Uterus (tissue), 4 donors: ENCODE results near the gene PCNX3. TPM values are rescaled to one million over a fixed set of nuclear protein-coding genes. Genes with fewer than 3 reads are reported as not detected.

Experiments used
- DNase-seq, 2 donors: peaks; one replicate each; pipeline ENCODE4 v3.0.0-alpha.2; 2019 to 2020
- H3K27ac ChIP-seq, 2 donors: fragments of 200-600 bp; sonication (generic); 1 replicate in 1 of 2; 2 replicates in 1 of 2; pipeline ENCODE4 v1.5.1; 2016 to 2018
- H3K27me3 ChIP-seq, 2 donors: fragments of 200-600 bp; sonication (generic); one replicate each; pipeline ENCODE4 v1.5.1; 2018 to 2019; ENCODE audit warnings: control low read depth in 1 of 2
- H3K36me3 ChIP-seq, 2 donors: fragments of 200-600 bp; sonication (generic); one replicate each; pipeline ENCODE4 v1.5.1; 2019; ENCODE audit warnings: control low read depth in 1 of 2
- H3K4me1 ChIP-seq, 2 donors: fragments of 200-600 bp; sonication (generic); one replicate each; pipeline ENCODE4 v1.5.1; 2018 to 2019; ENCODE audit warnings: control low read depth in 1 of 2
- H3K4me3 ChIP-seq, 2 donors: fragments of 200-600 bp; sonication (generic); 1 replicate in 1 of 2; 2 replicates in 1 of 2; pipeline ENCODE4 v1.5.1; 2018 to 2019; ENCODE audit warnings: mild to moderate bottlenecking in 1 of 2
- H3K9me3 ChIP-seq, 2 donors: fragments of 200-600 bp; sonication (generic); one replicate each; pipeline ENCODE4 v1.5.1; 2019; ENCODE audit warnings: control low read depth in 1 of 2
- POLR2A ChIP-seq, 2 donors: fragments of 450-650 bp; IDR thresholded peaks; one replicate each; pipeline ENCODE4 v1.6.1; 2016; ENCODE audit warnings: antibody characterized with exemption in 2 of 2, mild to moderate bottlenecking in 1 of 2, moderate library complexity in 1 of 2
- intact Hi-C: fragments of 100-400 bp; cut with DNase I; formaldehyde crosslinking; loops from one replicate; pipeline ENCODE4 v1.15.1; 2023; ENCODE audit warnings: low total_unique reads
- total RNA-seq, 4 donors: library from RNA; depleted of rRNA in 3 of 4; stranded (reverse); fragments of >200 nt in 3 of 4; gene quantifications; one replicate each; pipeline versions ENCODE4 v1.1.0 to v1.2.4, GENCODE V29; 2014 to 2023
- TF ChIP-seq, protein P1 (sequence below), 4 experiments: fragments of 200-600 bp in 2 of 4; fragments of 450-650 bp in 2 of 4; sonication (generic) in 2 of 4; IDR thresholded peaks; one replicate each; pipeline ENCODE4 v1.5.1; 2016 to 2019; ENCODE audit warnings: antibody characterized with exemption in 4 of 4, mild to moderate bottlenecking in 2 of 4, moderate library complexity in 1 of 4
- donor health status: DM: yes; HTN: yes; CAD: no.

The PCNX3 gene
- total RNA-seq, 4 donors from 2014 or later, result 6.8 to 47.4 (median 24.6) TPM

DNA sequence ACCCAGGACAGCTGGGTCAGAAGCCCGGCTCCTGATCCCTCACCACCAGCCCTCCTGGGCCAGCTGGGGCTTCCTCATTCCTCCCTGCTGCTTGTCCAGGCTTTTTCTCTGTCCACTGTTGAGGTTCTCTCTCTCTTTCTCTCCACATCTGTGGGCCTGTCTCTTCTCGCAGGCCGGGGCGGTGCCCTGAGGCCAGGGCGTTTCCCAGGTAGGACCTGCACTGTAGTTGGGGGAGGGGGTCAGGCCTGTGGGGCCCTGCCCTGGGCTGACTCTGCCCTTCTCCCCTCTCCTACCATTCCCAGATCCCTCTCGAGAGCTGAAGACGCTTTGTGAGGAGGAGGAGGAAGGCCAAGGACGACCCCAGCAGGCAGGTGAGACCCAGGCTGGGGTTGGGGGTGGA, 34.8 kb upstream of the PCNX3 start:
- intact Hi-C loops, result loop anchor here (10.0 kb wide), 1 partner anchor 46 kb away; no protein-coding TSS in a partner anchor
- H3K4me3 ChIP-seq, result no peak overlapping the region
- no peak overlapping the region for H3K27ac ChIP-seq
- H3K4me1 ChIP-seq, result peaks cover 0 to 18% of the 10 kb centered on the region in 2 donors
- H3K36me3 ChIP-seq, result no peaks in the 10 kb centered on the region
- H3K27me3 ChIP-seq, result no peaks in the 10 kb centered on the region
- no peak for DNase-seq
- H3K9me3 ChIP-seq, result no peaks in the 10 kb centered on the region
- no peak for TF ChIP-seq POLR2A (IDR thresholded peaks at IDR 0.05)
- TF ChIP-seq, protein P1, sequence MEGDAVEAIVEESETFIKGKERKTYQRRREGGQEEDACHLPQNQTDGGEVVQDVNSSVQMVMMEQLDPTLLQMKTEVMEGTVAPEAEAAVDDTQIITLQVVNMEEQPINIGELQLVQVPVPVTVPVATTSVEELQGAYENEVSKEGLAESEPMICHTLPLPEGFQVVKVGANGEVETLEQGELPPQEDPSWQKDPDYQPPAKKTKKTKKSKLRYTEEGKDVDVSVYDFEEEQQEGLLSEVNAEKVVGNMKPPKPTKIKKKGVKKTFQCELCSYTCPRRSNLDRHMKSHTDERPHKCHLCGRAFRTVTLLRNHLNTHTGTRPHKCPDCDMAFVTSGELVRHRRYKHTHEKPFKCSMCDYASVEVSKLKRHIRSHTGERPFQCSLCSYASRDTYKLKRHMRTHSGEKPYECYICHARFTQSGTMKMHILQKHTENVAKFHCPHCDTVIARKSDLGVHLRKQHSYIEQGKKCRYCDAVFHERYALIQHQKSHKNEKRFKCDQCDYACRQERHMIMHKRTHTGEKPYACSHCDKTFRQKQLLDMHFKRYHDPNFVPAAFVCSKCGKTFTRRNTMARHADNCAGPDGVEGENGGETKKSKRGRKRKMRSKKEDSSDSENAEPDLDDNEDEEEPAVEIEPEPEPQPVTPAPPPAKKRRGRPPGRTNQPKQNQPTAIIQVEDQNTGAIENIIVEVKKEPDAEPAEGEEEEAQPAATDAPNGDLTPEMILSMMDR (IDR thresholded peaks at IDR 0.05), result no peak

DNA sequence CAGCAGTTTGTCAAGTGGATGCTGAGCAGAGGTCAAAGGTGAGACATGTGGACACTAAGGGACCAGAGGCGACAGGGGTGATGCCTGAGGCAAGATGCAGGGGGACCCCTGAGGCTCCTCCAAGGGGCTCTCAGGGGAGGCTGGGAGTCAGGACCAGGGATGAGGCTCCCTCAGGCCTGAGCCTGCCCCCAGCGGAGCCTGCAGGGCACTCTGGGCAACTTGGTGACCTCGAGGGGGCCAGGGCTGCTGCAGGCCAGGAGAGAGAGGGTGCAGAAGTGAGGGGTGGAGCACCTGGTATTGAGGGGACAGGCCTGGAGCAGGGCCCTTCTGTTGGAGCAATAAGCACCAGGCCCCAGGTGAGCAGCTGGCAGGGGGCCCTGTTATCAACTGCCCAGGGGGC, 33.6 kb upstream of the PCNX3 start:
- no peak for DNase-seq
- no peaks in the 10 kb centered on the region for H3K9me3 ChIP-seq
- no peak overlapping the region for H3K4me3 ChIP-seq
- TF ChIP-seq, protein P1 (IDR thresholded peaks at IDR 0.05), result no peak
- TF ChIP-seq POLR2A (IDR thresholded peaks at IDR 0.05), result no peak
- H3K4me1 ChIP-seq, result peaks cover 0 to 14% of the 10 kb centered on the region in 2 donors
- intact Hi-C loops, result loop anchor here (10.0 kb wide), 1 partner anchor 47 kb away; no protein-coding TSS in a partner anchor
- no peak overlapping the region for H3K27ac ChIP-seq
- H3K27me3 ChIP-seq, result no peaks in the 10 kb centered on the region
- no peaks in the 10 kb centered on the region for H3K36me3 ChIP-seq

DNA sequence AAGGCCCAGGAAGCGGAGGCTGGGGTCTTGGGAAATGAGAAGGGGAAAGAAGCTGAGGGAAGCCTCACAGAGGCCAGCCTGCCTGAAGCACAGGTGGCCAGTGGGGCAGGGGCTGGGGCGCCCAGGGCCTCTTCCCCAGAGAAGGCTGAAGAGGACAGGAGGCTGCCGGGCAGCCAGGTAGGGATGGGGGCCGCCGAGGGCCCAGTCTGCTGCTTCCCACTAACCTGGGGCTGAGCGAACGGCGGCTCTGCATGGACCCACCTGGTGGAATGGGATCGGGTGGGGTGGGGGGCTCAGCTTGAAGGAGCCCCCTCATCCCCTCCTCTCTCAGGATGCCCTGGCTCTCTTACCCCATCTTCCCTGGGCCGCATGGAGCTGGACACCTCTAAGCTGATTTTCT, 32.0 kb upstream of the PCNX3 start:
- peaks cover 0 to 6% of the 10 kb centered on the region in 2 donors for H3K4me1 ChIP-seq
- no peaks in the 10 kb centered on the region for H3K9me3 ChIP-seq
- TF ChIP-seq POLR2A (IDR thresholded peaks at IDR 0.05), result no peak
- TF ChIP-seq, protein P1 (IDR thresholded peaks at IDR 0.05), result no peak
- intact Hi-C loops, result loop anchor here (10.0 kb wide), 1 partner anchor 49 kb away; no protein-coding TSS in a partner anchor
- DNase-seq, result no peak
- H3K27ac ChIP-seq, result no peak overlapping the region
- H3K4me3 ChIP-seq, result no peak overlapping the region
- H3K27me3 ChIP-seq, result no peaks in the 10 kb centered on the region
- no peaks in the 10 kb centered on the region for H3K36me3 ChIP-seq

DNA sequence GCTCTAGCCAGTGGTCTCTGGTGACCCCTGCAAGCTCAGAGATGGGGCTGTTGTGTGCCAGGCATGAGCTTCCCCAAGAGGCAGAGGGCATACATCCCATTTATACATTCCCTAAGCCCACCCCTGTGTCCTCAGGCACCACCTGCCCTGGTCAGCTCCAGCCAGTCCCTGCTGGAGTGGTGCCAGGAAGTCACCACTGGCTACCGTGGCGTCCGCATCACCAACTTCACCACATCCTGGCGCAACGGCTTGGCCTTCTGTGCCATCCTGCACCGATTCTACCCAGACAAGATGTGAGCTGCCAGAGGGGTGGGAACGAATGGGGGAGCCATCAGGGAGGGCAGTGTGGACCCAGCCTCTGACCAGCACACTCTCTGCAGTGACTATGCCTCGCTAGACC, 31.5 kb upstream of the PCNX3 start:
- H3K36me3 ChIP-seq, result no peaks in the 10 kb centered on the region

DNA sequence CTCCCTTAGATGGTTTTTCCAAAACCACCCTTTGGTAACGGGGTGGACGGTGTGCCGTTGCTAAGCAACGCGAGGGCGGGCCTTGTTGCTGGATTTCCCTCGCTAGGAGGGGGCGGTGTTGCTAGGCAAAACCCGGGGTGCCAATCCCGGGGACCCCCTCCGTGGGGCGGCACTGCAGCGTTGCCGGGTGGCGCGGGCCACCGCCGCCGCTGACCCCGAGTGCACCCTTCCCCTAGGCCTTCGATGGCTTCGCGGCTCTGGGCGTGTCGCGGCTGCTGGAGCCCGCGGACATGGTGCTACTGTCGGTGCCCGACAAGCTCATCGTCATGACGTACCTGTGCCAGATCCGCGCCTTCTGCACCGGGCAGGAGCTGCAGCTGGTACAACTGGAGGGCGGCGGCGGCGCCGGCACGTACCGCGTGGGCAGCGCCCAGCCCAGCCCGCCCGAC, 30.8 kb upstream of the PCNX3 start:
- intact Hi-C loops, result loop anchor here (10.0 kb wide), 1 partner anchor 50 kb away; no protein-coding TSS in a partner anchor
- DNase-seq, result no peak
- Histone ChIP-seq H3K27me3 (no peaks in the 10 kb centered on the region), H3K4me3 (no peak overlapping the region), H3K36me3 (no peaks in the 10 kb centered on the region), H3K27ac (no peak overlapping the region), H3K4me1 (peaks cover 0 to 6% of the 10 kb centered on the region in 2 donors), H3K9me3 (no peaks in the 10 kb centered on the region)
- no peak for TF ChIP-seq POLR2A (IDR thresholded peaks at IDR 0.05)
- TF ChIP-seq, protein P1 (IDR thresholded peaks at IDR 0.05), result no peak

More for the DNA sequence above, 31.5 kb upstream of the PCNX3 start:
- intact Hi-C loops, result loop anchor here (10.0 kb wide), 1 partner anchor 49 kb away; no protein-coding TSS in a partner anchor
- DNase-seq, result no peak
- Histone ChIP-seq H3K27ac (no peak overlapping the region), H3K27me3 (no peaks in the 10 kb centered on the region), H3K4me1 (peaks cover 0 to 6% of the 10 kb centered on the region in 2 donors), H3K9me3 (no peaks in the 10 kb centered on the region), H3K4me3 (no peak overlapping the region)
- TF ChIP-seq, protein P1 (IDR thresholded peaks at IDR 0.05), result no peak
- TF ChIP-seq POLR2A (IDR thresholded peaks at IDR 0.05), result no peak
